Activated CD4-positive, alpha-beta memory T cell treated with anti-CD3 and anti-CD28 coated beads, Interleukin-2, amount 10 ng/mL, durations not matched to agents 7 days and 5 days (primary cell): ENCODE measurements around the gene HBD. TPM values are rescaled to one million over a fixed set of nuclear protein-coding genes. Genes with fewer than 3 reads are reported as not detected.

Source experiments
- total RNA-seq, 2 experiments: library from RNA; stranded (reverse); gene quantifications; one replicate each; pipeline ENCODE4 v1.2.3, GENCODE V29; 2021

HBD gene
- total RNA-seq, 2 experiments from 2014 or later = not detected

Other genes with a start within 250 kb of the HBD start
- gene OR51L1, start 239.6 kb downstream of the HBD start, total RNA-seq = not detected
- not detected for gene OR52J3, start 188.0 kb downstream of the HBD start, total RNA-seq
- not detected for gene OR52E2, start 174.9 kb downstream of the HBD start, total RNA-seq
- gene OR52E1, start 164.9 kb downstream of the HBD start, total RNA-seq = not detected
- not detected for gene OR52A5, start 96.1 kb downstream of the HBD start, total RNA-seq
- gene OR52A1, start 79.7 kb downstream of the HBD start, total RNA-seq = not detected
- gene OR51V1, start 33.8 kb downstream of the HBD start, total RNA-seq = not detected
- gene HBB, start 7.4 kb downstream of the HBD start, total RNA-seq = not detected
- not detected for gene HBG1, start 15.4 kb upstream of the HBD start, total RNA-seq
- gene HBG2, start 20.3 kb upstream of the HBD start, total RNA-seq = not detected
- gene HBE1, start 35.5 kb upstream of the HBD start, total RNA-seq = not detected
- not detected for gene OR51B4, start 67.5 kb upstream of the HBD start, total RNA-seq
- gene OR51B2, start 89.8 kb upstream of the HBD start, total RNA-seq = not detected
- not detected for gene OR51B5, start 109.0 kb upstream of the HBD start, total RNA-seq
- not detected for gene OR51B6, start 117.0 kb upstream of the HBD start, total RNA-seq
- not detected for gene OR51M1, start 149.3 kb upstream of the HBD start, total RNA-seq
- gene OR51Q1, start 187.6 kb upstream of the HBD start, total RNA-seq = not detected
- not detected for gene OR51I1, start 207.0 kb upstream of the HBD start, total RNA-seq
- gene OR51I2, start 214.8 kb upstream of the HBD start, total RNA-seq = not detected